Lung microvascular endothelial cell (primary cell): ENCODE data around the gene SMCR8. TPM values are rescaled to one million over a fixed set of nuclear protein-coding genes. Genes with fewer than 3 reads are reported as not detected.
"Not testable (repeated sequence)": the region's sequence is repeated elsewhere in the genome, so short reads cannot be mapped to it uniquely, and the experiment has no call there.

Source experiments
- DNase-seq, 2 donors: peaks; one replicate each; pipeline versions ENCODE4 v3.0.0 to v3.0.0-alpha.2; 2010; ENCODE audit warnings: low read depth in 2 of 2
- total RNA-seq: library from RNA; depleted of rRNA; stranded (reverse); fragments of >200 nt; gene quantifications from 2 replicates; pipeline ENCODE4 v1.2.1, GENCODE V29; 2014

SMCR8 gene
- 10.7 and 15.5 TPM in 2 replicates for total RNA-seq

DNA sequence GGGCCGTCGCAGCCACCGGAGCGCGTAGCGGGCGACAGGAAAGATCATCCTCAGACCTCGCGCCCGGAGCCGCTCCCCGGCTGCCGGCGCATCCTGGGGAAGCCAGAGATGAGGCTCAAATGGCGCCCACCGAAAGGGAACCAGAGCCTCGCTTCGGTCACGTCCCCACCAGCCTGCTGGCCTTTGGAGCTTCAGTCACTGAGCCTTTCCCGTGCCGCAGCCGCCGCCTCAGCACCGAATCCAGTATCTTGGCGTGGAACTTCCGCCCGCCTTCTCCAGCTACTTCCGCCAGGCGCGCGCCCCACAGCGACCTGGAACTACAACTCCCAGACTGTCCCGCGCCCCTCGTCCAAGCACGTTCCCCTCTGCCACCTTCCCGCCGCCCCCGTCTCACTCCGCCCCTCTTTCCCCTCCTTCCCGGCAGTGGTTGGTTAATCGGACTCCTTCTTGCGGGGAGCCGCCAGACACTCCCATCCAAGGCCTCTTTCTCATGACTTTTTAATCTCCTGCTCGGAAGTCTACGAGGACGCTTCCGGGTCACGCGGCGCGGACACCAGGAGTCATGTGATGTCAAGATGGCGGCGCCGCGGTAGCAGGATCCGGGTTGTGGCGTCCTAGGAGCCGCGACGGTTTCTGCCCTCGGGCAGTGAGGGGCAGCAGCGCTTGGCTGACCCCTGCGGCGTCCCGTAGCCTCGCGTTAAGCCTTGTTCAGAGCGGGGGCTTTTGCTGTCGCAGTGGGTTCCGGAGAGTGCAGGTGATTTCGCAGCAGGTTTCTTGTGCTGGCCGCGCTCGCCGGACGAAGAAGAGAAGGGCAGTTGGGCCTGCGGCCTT, at the start of gene SMCR8, which contains the start of gene TOP3A:
Gene SMCR8 (plus strand): TSS at position 563 of the 831 bp plus-strand sequence. CDS start 497 bp downstream, outside the sequence.
Gene TOP3A (minus strand): TSS at position 264 of the 831 bp plus-strand sequence. CDS start 216 bp downstream, at position 48.
- DNase-seq, result peak; percentile 92 to 99

DNA sequence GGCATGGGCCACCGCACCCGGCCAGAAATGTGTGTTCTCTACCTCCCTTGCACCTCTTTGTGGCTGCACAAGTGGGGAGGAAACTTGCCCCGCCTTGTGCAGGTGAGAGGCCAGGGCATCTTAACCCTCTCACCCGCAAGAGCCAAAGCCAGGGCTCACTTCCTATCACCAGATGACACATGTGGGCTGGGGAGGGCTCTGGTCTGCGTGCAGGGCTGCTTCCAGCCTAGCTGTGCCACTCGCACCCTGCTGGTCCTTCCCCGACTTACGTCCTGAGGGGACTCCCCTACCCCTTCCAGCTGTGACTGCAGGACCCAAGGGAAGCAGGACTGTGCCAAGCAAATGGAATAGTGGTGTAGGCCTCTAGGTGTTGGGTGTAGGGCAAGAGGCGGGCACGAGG, 47.7 kb upstream of the SMCR8 start:
- no peak for DNase-seq

DNA sequence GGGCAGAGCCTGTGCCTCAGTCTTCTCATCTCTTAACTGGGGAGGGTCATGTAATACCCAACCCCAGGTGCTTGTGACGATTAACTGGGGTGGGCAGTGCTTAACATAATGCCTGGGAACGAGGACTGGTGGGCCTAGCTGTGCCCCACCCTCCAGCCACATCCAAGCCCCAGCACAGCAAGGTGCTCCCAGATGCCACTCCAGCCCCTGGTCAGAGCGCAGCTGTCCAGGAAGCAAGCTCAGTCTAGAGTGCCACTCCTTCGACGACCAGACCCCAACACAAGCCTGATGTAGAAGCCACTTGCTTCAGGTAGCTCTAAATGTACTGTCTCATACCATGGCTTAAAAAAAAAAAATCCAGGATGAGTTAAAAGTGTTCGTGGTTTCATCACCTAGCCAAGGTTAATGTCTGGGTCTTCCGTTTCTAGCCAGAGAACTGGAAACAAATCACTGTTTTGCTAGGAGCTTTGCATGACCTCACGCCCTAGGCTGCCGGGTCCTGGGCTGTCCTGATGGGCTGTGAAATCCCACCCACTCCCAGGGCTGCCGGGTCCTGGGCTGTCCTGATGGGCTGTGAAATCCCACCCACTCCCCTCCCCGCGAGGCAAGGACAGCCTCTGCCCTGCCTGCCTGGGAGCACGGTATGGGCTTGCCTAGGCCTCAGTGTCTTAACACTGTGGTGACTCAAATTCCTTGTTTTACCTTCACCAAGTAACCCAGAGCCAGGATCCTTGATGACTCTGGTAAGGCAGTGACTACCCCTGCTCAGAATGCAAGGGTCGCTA, 47.0 kb upstream of the SMCR8 start:
- DNase-seq, result peak in 1 of 2 donors; percentile 66

GRCh38 chr17:18270046-18270931, 44.8 kb upstream of the SMCR8 start:
- DNase-seq, result no peak

- DNase-seq, result no peak
Observed at GRCh38 chr17:18277076-18277475, 38.0 kb upstream of the SMCR8 start.

GRCh38 chr17:18278867-18279266, 36.2 kb upstream of the SMCR8 start:
- peak in 1 of 2 donors; percentile 80 for DNase-seq

- DNase-seq, result no peak
Observed at GRCh38 chr17:18280249-18280648, 34.8 kb upstream of the SMCR8 start.

GRCh38 chr17:18280766-18281371, 34.2 kb upstream of the SMCR8 start:
- peak in 1 of 2 donors; percentile 26 for DNase-seq

GRCh38 chr17:18281788-18282187, 33.3 kb upstream of the SMCR8 start:
- DNase-seq, result no peak

DNA sequence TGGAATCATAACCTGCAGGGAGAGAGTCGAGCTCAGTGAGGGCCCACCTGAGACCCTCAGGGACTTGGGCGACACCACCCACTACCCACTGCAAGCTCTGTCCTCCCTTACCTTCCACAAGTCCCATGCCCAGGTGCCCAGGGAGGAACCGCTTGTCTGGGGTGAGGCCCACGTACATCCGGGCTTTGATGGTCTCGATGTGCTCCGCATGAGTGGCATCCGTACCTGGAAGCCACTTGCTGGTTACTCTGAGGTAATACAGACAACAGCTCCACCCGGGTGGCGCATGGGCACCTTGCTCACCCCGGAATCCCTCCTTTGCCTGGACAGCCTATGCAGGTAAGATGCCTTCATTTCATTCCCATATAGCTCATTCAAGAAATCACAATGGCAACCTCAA, 29.8 kb upstream of the SMCR8 start:
- no peak for DNase-seq

DNA sequence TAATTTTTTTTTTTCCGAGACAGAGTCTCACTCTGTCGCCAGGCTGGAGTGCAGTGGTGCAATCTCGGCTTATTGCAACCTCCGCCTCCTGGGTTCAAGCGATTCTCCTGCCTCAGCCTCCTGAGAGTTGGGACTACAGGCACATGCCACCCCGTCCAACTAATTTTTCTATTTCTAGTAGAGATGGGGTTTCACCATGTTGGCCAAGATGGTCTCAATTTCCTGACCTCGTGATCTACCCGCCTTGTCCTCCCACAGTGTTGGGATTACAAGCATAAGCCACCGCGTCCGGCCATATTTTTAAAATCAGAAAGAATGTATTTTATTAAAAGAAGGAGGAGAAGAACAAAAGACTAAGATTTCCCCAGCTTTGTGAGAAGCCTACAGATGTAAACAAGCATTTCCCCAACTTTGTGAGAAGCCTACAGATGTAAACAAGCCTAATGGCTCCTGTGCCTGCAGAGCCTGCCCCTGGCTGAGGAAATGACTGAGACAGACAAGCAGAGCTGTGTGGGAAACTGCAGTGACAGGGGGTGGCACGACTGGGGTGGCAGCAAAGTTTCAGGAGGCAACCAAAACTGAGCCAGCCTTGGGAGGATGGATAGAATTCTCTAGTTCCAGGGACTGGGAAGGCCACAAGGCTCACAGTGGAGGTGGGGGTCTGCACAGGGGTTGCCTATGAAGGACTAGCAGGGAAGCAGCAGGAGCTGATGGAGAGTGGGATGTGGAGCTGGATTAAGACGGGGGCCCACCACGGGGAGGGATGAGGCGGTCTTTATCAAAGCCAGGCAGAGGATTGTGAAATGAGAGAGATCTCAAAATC, 23.2 kb upstream of the SMCR8 start:
- no peak for DNase-seq

DNA sequence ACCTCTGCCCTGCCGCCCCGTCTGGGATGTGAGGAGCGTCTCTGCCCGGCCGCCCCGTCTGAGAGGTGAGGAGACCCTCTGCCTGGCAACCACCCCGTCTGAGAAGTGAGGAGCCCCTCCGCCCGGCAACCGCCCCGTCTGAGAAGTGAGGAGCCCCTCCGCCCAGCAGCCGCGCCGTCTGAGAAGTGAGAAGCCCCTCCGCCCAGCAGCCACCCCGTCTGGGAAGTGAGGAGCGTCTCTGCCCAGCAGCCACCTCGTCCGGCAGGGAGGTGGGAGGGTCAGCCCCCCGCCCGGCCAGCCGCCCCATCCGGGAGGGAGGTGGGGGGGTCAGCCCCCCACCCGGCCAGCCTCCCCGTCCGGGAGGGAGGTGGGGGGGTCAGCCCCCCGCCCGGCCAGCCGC, 17.0 kb upstream of the SMCR8 start:
- not testable (repeated sequence) for DNase-seq

DNA sequence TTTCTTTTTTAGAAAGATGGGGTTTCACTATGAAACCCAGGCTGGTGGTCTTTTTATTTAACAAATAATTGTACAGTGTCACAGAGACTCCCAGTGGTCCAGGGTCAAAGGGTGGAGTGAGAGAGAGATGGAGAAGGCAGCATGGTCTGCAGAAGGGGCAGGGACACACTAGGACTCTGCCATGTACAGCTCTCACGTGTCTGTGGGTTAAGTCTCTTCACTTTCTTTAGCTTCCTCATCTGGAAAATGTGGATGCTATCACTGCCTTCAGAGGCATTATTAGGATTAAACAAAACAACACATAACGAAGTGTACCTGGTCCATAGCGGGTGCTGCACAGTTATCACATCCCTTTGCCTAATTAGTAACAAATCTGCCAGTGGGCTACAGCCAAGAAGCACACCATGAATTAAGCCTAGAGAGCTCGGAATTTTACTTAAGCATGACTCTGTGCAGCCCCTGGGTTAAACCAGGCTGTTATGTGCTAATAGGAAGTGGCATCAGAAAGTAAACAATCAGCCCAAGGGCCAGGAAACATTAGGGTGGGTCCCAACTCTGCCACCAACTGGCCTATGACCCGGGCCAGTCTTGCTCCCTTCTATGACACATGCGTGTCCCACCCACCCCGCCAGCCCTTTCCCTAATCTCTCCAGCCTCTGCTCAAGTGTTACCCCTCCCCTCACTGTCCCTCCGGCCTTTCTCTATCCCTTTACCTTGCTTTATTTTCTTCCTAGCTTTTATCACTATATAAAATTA, 14.2 kb upstream of the SMCR8 start:
- DNase-seq, result peak; percentile 20 to 42

DNA sequence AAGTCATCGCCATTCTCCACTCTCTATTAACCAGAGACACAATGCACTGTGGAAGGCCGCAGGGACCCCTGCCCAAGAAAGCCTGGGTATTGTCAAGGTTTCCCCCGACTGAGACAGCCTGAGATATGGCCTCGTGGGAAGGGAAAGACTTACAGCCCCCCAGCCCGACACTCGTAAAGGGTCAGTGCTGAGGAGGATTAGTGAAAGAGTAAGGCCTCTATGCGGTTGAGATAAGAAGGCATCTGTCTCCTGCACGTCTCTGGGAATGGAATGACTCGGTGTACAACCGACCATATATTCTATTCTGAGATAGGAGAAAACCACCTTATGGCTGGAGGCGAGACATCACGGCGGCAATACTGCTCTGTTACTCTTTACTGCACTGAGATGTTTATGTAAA, 11.9 kb upstream of the SMCR8 start:
- DNase-seq, result not testable (repeated sequence)

GRCh38 chr17:18309202-18309601, 5.9 kb upstream of the SMCR8 start:
- no peak for DNase-seq

DNA sequence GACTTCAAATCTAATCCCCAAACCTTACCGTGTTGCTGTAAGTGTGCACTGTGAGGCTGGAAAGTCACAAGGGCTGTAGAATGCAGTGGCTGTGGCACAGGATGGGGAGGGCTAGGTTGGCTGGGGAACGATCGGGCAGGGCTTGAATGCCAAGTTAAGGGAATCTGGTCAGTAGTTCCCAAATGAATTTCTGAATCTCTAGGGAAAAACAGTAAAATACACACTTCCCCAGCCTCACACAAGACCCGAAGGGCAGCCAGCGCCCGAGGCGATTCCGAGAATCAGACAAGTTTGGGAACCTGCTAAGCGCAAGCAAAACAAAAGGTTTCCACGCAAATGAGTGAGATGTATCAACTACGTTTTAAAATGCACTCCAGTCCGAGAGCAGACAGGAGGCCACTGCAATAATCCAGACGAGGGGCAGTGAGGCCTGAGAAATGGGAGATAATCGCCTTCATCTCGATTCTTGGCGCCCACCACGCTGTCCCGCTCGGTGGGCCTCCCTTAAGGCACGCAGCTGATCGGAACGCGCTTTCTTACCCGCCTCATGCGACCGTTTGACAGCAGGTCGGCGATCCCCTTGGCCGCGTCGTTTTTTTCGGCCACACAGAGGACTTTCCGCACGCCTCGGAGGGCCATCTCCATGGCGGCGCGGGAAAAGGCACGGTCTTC, 898 bp upstream of the SMCR8 start:
- DNase-seq, result peak; percentile 21 to 54

DNA sequence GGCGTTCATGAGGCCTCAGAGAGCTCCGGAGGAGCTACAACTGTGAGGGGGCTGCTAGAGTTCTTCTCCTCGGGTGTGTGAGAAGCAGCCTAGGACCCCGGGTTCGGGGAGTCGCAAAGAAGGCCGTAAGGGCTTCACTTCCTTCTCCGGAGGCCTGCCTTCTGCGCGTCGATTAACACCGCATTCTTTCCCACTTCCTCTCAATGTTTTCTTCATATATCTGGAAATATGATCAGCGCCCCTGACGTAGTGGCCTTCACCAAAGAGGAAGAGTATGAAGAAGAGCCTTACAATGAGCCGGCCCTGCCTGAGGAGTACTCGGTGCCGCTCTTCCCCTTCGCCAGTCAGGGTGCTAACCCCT, 449 bp downstream of the SMCR8 start:
- peak in 1 of 2 donors; percentile 40 for DNase-seq

DNA sequence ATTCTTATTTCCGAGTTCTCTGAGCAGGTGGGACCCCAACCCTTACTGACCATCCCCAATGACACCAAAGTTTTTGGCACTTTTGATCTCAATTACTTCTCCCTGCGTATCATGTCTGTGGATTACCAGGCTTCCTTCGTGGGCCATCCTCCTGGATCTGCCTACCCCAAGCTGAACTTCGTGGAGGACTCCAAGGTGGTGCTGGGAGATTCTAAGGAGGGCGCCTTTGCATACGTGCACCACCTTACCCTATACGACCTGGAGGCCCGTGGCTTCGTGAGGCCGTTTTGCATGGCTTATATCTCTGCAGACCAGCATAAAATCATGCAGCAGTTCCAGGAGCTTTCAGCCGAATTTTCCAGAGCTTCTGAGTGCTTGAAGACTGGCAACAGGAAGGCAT, 868 bp downstream of the SMCR8 start:
- DNase-seq, result no peak

GRCh38 chr17:18318117-18318516, 3.0 kb downstream of the SMCR8 start:
- no peak for DNase-seq
